ENCODE results near the gene IDH3G. TPM values are rescaled to one million over a fixed set of nuclear protein-coding genes. Genes with fewer than 3 reads are reported as not detected.

The IDH3G gene
- total RNA-seq, 1 donor from 2014 or later: 39.9 TPM

- no peak for ATAC-seq
- intact Hi-C loops (cut with DNase I): no loop called here
- DNase-seq (ENCODE audit: low spot score): no peak
These were observed 982 bp upstream of the IDH3G start for GRCh38 chrX:153794897-153795816.

- DNase-seq (ENCODE audit: low spot score) (no peak), ATAC-seq (no peak)
- intact Hi-C loops (cut with DNase I): no loop called here
These were observed 884 bp downstream of the IDH3G start for GRCh38 chrX:153793291-153793690.

DNA sequence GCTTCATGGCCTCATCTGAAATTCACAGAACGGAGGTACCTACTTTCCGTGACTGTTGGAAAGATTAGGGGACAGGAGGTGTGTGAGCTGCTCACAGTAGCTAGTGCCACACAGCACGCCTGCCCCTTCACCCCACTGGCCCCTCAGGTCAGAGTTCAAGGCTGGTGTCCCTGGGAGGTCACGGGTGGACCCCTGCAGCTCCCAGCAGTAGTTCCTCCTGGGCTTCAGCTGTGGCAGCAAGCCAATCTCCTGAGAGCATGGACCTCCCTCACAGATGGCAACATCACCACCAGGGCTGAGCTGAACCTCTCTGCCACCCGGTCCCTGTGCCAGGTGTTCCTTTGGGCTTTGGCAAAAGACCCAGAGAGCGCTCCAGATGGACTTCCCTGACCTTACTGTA is 1.8 kb downstream of the IDH3G start:
- intact Hi-C loops (cut with DNase I): no loop called here
- no peak for ATAC-seq
- no peak for DNase-seq (ENCODE audit: low spot score)

GRCh38 chrX:153791104-153791852 is 2.9 kb downstream of the IDH3G start:
- no peak for DNase-seq (ENCODE audit: low spot score)
- intact Hi-C loops (cut with DNase I): no loop called here
- no peak for ATAC-seq

DNA sequence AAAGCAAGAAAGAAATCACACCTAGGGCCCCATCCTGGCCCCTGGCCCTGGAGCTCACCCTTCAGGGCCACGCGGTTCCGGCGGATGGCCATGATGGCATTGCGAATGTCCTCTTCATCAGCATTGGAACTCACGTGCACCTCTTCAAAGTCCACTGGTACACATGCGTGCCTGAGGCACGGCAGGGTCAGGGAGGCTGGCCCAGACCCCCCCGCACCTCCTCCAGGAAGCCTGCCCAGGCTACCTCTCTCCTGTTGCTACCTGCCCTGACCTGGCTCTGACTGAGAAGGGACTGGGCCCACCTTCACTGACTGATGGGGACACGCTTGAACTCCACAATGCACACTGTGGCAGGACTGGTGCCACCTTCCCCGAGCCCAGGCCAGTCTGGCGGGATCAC is 4.5 kb downstream of the IDH3G start:
- intact Hi-C loops (cut with DNase I): no loop called here
- ATAC-seq (no peak), DNase-seq (ENCODE audit: low spot score) (no peak)

DNA sequence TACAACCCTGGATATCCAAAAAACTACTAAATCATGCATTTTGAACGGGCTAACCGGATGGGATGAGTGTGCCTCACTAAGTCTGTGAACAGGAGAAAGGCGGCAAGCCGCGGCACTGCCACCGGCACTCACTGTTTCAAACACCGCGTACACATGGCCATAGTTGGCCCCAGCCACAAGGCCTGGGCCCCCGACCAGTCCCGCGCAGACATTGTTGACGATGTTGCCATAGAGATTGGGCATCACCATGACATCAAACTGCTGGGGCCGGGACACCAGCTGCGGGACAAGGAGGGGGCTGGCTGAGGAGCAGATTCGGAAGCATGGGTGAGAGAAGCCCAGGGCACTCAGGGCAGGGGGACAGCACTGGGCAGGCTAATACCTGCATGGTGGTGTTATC is 7.5 kb downstream of the IDH3G start:
- intact Hi-C loops (cut with DNase I): no loop called here
- ATAC-seq: no peak
- DNase-seq (ENCODE audit: low spot score): no peak

- ATAC-seq: no peak
- intact Hi-C loops (cut with DNase I): loop anchor here (5.0 kb wide), 1 partner anchor 178 kb away; no protein-coding TSS in a partner anchor
- no peak for DNase-seq (ENCODE audit: low spot score)
These were observed 9.7 kb downstream of the IDH3G start for GRCh38 chrX:153784325-153784967.

- ATAC-seq (no peak), DNase-seq (ENCODE audit: low spot score) (no peak)
- intact Hi-C loops (cut with DNase I): loop anchor here (5.0 kb wide), 1 partner anchor 179 kb away; no protein-coding TSS in a partner anchor
These were observed 10.7 kb downstream of the IDH3G start for GRCh38 chrX:153783378-153784013.

- intact Hi-C loops (cut with DNase I): loop anchor here (5.0 kb wide), 1 partner anchor 179 kb away; no protein-coding TSS in a partner anchor
- DNase-seq (ENCODE audit: low spot score) (no peak), ATAC-seq (no peak)
These were observed 11.3 kb downstream of the IDH3G start for GRCh38 chrX:153782871-153783270.

DNA sequence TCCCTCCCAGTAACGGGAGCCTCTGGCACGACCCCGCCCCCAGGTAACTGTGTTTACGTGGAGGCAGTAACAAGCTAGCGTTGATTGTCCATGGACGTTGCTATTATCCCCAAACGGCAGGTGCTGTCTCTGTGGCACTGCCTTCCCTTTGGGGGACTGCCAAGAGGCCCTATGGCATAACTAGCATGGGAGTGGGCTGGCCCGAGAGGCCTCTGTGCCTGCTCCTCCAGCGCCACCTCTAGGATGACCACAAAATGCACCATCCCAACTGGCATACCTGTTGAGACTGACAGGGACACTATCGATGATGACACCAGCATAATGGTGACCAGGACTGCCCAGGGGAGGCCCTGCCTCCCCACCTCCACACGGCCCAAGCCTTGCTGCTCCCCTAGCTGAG is 11.9 kb downstream of the IDH3G start:
- no peak for ATAC-seq
- intact Hi-C loops (cut with DNase I): loop anchor here (5.0 kb wide), 1 partner anchor 180 kb away; no protein-coding TSS in a partner anchor
- no peak for DNase-seq (ENCODE audit: low spot score)

GRCh38 chrX:153781428-153782047 is 12.6 kb downstream of the IDH3G start:
- intact Hi-C loops (cut with DNase I): loop anchor here (5.0 kb wide), 1 partner anchor 181 kb away; no protein-coding TSS in a partner anchor
- no peak for DNase-seq (ENCODE audit: low spot score)
- peak; percentile 14 for ATAC-seq

- DNase-seq (ENCODE audit: low spot score): no peak
- intact Hi-C loops (cut with DNase I): loop anchor here (5.0 kb wide), 1 partner anchor 181 kb away; no protein-coding TSS in a partner anchor
- ATAC-seq: no peak
These were observed 13.3 kb downstream of the IDH3G start, which contains the start of gene SRPK3 for GRCh38 chrX:153780678-153781427. Gene SRPK3 (plus strand): TSS chrX:153781041. CDS start chrX:153781087, 46 bp downstream.

DNA sequence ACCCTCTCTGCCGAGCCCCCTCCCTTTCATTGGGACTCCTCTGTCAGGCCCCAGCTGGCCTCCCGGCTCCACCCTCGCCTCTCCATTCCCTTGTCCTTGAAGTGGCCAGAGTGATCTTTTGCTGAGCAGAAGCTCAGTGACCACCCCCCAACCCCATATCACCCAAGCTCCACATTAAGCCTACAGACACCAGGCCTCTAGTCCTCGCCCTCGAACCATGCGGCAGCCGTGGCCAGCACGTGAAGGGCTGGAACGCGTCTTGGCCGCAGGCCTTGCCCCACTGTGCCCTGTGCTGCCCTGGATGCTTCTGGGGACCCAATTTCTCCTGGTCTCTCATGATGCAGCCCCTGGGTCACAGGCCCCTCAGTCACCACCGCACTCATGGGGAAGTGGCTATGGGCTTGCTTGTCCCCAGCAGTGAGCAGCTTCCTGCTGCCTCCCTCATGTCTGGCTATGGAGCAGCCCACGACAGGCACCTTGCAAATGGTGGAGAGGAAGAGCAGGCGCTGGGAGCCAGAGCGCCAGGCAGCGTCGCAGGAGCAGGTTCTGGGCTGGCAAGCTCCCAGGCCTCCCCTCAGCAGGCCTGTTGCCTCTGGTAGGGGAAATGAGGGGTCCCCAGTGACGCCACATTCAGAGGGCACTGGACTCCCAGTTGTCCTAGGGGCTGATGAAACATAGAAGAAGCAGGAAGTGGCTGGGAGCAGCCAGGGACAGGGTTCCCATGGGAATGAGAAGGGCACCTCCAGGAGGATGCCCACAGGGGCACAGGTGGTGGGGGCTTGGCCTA is 14.1 kb downstream of the IDH3G start:
- intact Hi-C loops (cut with DNase I): loop anchor here (5.0 kb wide), 1 partner anchor 182 kb away; no protein-coding TSS in a partner anchor
- ATAC-seq (no peak), DNase-seq (ENCODE audit: low spot score) (no peak)

DNA sequence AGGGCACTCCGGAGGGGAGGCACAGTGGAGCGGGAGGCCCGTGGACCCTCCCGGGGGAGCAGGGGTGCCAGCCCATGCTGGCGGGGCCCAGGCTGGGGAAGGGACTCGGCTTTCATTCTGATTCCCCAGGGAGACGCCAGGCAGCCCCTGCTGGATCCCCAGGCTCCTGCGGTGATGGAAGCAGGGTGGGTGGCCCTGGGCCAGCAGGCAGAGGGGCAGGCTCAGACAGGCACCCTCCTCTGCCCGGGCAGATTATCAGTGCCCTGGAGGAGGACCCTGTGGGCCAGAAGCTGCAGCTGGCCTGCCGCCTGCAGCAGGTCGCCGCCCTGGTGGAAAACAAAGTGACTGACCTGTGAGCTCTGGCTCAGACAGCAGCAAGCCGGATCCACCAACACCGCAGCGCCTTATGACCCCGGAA is 15.5 kb downstream of the IDH3G start:
- DNase-seq (ENCODE audit: low spot score) (no peak), ATAC-seq (no peak)
- intact Hi-C loops (cut with DNase I): no loop called here

DNA sequence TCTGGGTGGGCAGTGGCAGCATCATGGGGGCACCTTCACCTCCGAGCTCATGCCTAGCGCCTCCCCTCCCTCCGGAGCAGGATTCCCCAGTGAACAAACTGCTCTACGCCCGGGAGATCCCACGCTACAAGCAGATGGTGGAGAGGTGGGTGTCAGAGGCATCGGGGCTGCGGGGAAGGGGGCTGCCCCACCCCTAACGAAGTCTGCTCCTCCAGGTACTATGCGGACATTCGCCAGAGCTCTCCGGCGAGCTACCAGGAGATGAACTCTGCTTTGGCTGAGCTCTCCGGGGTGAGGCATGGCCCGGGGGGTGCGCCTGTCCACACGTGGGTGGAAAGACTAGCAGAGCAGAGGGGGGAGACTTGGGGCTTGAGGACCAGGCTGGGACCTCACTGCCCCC is 16.0 kb downstream of the IDH3G start:
- ATAC-seq: no peak
- intact Hi-C loops (cut with DNase I): no loop called here
- DNase-seq (ENCODE audit: low spot score): no peak

- intact Hi-C loops (cut with DNase I): no loop called here
- no peak for DNase-seq (ENCODE audit: low spot score)
- no peak for ATAC-seq
These were observed 16.7 kb downstream of the IDH3G start for GRCh38 chrX:153777261-153778090.
